CD8-positive, alpha-beta memory T cell (primary cell): ENCODE results near the gene HCK. TPM values are rescaled to one million over a fixed set of nuclear protein-coding genes. Genes with fewer than 3 reads are reported as not detected.

Experiments
- CTCF ChIA-PET: fragments of 350-600 bp; sonication (Branson Sonifier 250); formaldehyde crosslinking; loops from one replicate; lab custom pipeline; 2021; ENCODE audit warnings: antibody characterized with exemption; lab: Charles Lee
- POLR2A ChIA-PET: fragments of 350-600 bp; sonication (Branson Sonifier 250); formaldehyde crosslinking; loops from one replicate; lab custom pipeline; 2021; ENCODE audit warnings: antibody characterized with exemption; lab: Charles Lee
- DNase-seq, 5 donors: peaks; one replicate each; pipeline versions ENCODE4 v3.0.0 to v3.0.0-alpha.2; 2020 to 2022; ENCODE audit warnings: mixed read lengths in 1 of 5
- H3K27ac ChIP-seq: one replicate; pipeline ENCODE4 v1.7.0; 2013; ENCODE audit warnings: low read depth, mild to moderate bottlenecking, low read length, moderate library complexity
- H3K27me3 ChIP-seq: 2 replicates; pipeline ENCODE4 v1.7.0; 2013; ENCODE audit warnings: low read length, mild to moderate bottlenecking; ENCODE audit not compliant: insufficient read depth, poor library complexity, severe bottlenecking
- H3K36me3 ChIP-seq: 2 replicates; pipeline ENCODE4 v1.7.0; 2013; ENCODE audit warnings: mild to moderate bottlenecking, low read length, moderate library complexity; ENCODE audit not compliant: insufficient read depth
- H3K4me1 ChIP-seq: 2 replicates; pipeline ENCODE4 v1.7.0; 2013; ENCODE audit warnings: mild to moderate bottlenecking, low read length, moderate library complexity; ENCODE audit not compliant: insufficient read depth
- H3K4me3 ChIP-seq: 2 replicates; pipeline ENCODE4 v1.7.0; 2013; ENCODE audit warnings: mild to moderate bottlenecking, low read length
- H3K9me3 ChIP-seq: 2 replicates; pipeline ENCODE4 v1.7.0; 2013; ENCODE audit warnings: mild to moderate bottlenecking, low read length
- H3K27ac Mint-ChIP-seq, 8 donors: one replicate each; pipeline ENCODE4 v1.8.0; 2020 to 2021; ENCODE audit warnings: mixed read lengths in 8 of 8, mild to moderate bottlenecking in 6 of 8, inconsistent platforms in 3 of 8, moderate library complexity in 3 of 8
- H3K27me3 Mint-ChIP-seq, 2 donors: one replicate each; pipeline ENCODE4 v1.8.0; 2020 to 2021; ENCODE audit warnings: mixed read lengths in 2 of 2, mild to moderate bottlenecking in 1 of 2, moderate library complexity in 1 of 2
- H3K36me3 Mint-ChIP-seq, 3 donors: one replicate each; pipeline ENCODE4 v1.8.0; 2020 to 2021; ENCODE audit warnings: mixed read lengths in 3 of 3, inconsistent platforms in 1 of 3, mild to moderate bottlenecking in 1 of 3
- H3K4me1 Mint-ChIP-seq, 3 donors: one replicate each; pipeline ENCODE4 v1.8.0; 2020 to 2021; ENCODE audit warnings: mixed read lengths in 3 of 3, inconsistent platforms in 1 of 3, mild to moderate bottlenecking in 1 of 3
- H3K4me3 Mint-ChIP-seq, 7 donors: one replicate each; pipeline ENCODE4 v1.8.0; 2020 to 2021; ENCODE audit warnings: mixed read lengths in 7 of 7, mild to moderate bottlenecking in 6 of 7, moderate library complexity in 4 of 7, inconsistent platforms in 2 of 7
- H3K9me3 Mint-ChIP-seq, 5 donors: one replicate each; pipeline ENCODE4 v1.8.0; 2020 to 2022; ENCODE audit warnings: mixed read lengths in 5 of 5, mild to moderate bottlenecking in 3 of 5, moderate library complexity in 2 of 5, inconsistent platforms in 1 of 5
- polyA plus RNA-seq: library from polyadenylated mRNA; unstranded; fragments of 300-500 nt; fragmentation: Illumina TruSeq; gene quantifications from one replicate; pipeline ENCODE4 v1.2.3, GENCODE V29; 2021
- total RNA-seq, 2 experiments: library from RNA; stranded (reverse); gene quantifications; one replicate each; pipeline ENCODE4 v1.2.3, GENCODE V29; 2021

Gene HCK
- total and polyA plus RNA-seq, 3 experiments from 2014 or later, result 0.28 to 0.53 TPM; not detected in 1

DNA sequence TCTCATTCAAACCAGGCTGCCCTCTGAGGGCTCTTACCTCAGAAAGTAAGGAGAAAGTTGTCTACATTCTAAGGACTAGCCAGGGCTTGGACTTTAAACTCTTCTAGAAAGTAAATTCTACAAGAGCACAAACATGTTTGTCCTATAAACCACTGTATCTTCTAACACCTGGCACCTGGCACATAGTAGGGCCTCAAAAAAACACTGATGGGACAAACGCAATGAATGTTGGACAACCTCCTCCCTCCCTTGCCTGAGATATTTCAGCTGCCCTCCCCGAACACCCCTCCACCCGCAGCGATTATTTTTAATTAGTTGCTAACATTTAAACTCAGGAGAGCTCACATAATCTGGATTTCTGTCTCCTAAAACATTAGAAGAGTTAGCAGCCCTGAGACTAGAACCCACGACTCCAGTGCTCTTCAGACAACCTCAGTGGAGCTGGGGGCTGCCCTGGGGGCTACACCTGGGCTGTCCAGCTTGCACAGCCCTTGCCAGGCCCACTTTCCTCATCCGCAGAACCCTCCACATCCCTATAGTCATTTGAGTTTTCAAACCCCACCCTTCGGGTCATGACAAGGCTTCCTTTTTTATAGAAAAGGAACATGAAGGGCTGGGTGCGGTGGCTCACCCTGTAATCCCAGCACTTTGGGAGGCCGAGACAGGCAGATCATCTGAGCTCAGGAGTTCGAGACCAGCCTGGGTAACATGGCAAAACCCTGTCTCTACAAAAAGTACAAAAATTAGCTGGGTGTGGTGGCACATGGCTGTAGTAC is 4.9 kb downstream of the HCK start:
- Mint-ChIP-seq H3K36me3 (peaks cover 0 to under 1% (median 0%) of the 10 kb centered on the region in 3 donors), H3K27me3 (peaks cover 44 to 68% of the 10 kb centered on the region in 2 donors), H3K4me3 (no peak overlapping the region), H3K4me1 (peaks cover 3 to 8% (median 5%) of the 10 kb centered on the region in 3 donors), H3K9me3 (peaks cover 0 to 2% (median 0%) of the 10 kb centered on the region in 5 donors), H3K27ac (no peak overlapping the region)
- CTCF ChIA-PET, result no interaction called here
- peaks cover 11% of the 10 kb centered on the region for H3K4me1 ChIP-seq
- POLR2A ChIA-PET, result no interaction called here
- DNase-seq, result no peak
- no peaks in the 10 kb centered on the region for H3K9me3 ChIP-seq
- H3K36me3 ChIP-seq, result no peaks in the 10 kb centered on the region
- H3K27me3 ChIP-seq, result peaks cover 39% of the 10 kb centered on the region
- H3K4me3 ChIP-seq, result no peak overlapping the region
- no peak overlapping the region for H3K27ac ChIP-seq

DNA sequence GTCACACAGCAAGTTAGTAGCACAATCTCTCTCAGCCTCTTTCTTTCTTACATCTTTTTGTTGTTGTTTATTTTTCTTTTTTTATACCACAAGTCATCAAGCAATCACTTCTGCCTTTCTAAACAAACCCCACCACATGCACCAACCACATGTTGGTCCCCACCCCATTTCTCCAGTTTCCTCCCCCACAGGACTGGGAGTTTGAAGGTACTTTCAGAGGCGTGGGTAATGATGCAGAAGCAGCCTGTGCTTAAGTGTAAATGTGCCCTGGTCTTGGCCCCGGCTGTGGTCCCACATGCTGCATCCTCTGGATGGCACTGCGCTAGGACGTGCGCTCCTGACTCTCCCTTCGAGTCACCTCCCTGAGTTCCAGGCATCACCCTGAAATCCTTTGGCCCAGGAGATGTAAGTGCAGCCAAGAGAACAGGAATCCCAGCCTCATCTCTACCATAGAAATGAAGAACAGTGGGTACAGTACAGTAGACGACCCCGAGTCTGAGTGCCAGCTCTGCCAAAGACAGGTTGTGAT is 5.7 kb downstream of the HCK start:
- Mint-ChIP-seq H3K36me3 (no peaks in the 10 kb centered on the region), H3K27me3 (peaks cover 46 to 71% of the 10 kb centered on the region in 2 donors), H3K9me3 (peaks cover 0 to 2% (median 0%) of the 10 kb centered on the region in 5 donors), H3K27ac (peak overlapping the region in 1 of 8 donors; percentile 29), H3K4me1 (peaks cover 0 to 5% (median 3%) of the 10 kb centered on the region in 3 donors), H3K4me3 (no peak overlapping the region)
- Histone ChIP-seq H3K36me3 (no peaks in the 10 kb centered on the region), H3K4me1 (peaks cover 5% of the 10 kb centered on the region), H3K27ac (no peak overlapping the region), H3K4me3 (no peak overlapping the region), H3K27me3 (peaks cover 31% of the 10 kb centered on the region), H3K9me3 (no peaks in the 10 kb centered on the region)
- POLR2A ChIA-PET, result no interaction called here
- CTCF ChIA-PET, result no interaction called here
- DNase-seq, result no peak

DNA sequence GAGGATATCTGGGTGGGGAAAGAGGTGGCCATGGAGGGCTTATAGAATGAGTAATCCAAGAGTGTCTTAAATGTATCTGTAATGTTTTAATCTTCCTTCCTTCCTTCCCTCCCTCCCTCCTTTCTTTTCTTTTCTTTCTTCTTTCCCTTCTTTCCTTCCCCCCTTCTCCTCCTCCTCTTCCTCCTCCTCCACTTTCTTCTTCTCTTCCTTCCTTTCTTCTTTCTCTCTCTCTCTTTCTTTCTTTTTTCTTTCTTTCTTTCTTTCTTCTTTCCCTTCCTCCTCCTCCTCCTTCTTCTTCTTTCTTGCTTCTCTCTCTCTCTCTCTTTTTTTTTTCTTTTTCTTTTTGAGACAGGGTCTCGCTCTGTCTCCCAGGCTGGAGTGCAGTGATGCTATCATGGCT is 7.1 kb downstream of the HCK start:
- CTCF ChIA-PET, result no interaction called here

DNA sequence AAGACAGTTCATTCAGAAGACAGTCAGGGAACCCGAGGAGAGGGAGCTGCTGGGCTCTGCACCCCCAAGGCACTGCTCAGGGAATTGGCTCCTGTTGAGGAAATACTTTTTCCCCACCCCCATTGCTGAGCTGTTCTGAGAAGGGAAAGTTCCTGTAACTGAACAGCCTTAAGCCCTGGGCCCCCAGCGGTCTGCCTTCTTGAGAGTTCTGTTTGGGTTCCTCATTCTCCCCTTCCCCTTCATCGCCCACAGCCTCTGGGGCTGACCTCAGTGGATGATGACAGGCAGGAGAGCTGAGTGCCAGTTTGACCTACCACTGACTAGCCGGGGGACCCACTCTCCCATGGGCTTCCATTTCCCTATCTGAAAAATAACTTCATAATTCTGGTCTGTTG is 10.7 kb downstream of the HCK start:
- ChIA-PET POLR2A (no interaction called here), CTCF (no interaction called here)
- Histone ChIP-seq H3K36me3 (no peaks in the 10 kb centered on the region), H3K9me3 (no peaks in the 10 kb centered on the region), H3K4me3 (no peak overlapping the region), H3K4me1 (no peaks in the 10 kb centered on the region), H3K27ac (no peak overlapping the region), H3K27me3 (peaks cover 11% of the 10 kb centered on the region)
- Mint-ChIP-seq H3K9me3 (peaks cover 0 to 2% (median 0%) of the 10 kb centered on the region in 5 donors), H3K27me3 (peaks cover 29 to 49% of the 10 kb centered on the region in 2 donors), H3K36me3 (no peaks in the 10 kb centered on the region), H3K4me3 (no peak overlapping the region), H3K4me1 (no peaks in the 10 kb centered on the region), H3K27ac (peak overlapping the region in 1 of 8 donors; percentile 8)
- DNase-seq, result no peak

More for the DNA sequence above, 7.1 kb downstream of the HCK start:
- Histone ChIP-seq H3K9me3 (no peaks in the 10 kb centered on the region), H3K4me1 (no peaks in the 10 kb centered on the region), H3K27ac (no peak overlapping the region), H3K4me3 (no peak overlapping the region), H3K36me3 (no peaks in the 10 kb centered on the region), H3K27me3 (peaks cover 17% of the 10 kb centered on the region)
- no peak overlapping the region for H3K4me3 Mint-ChIP-seq
- DNase-seq, result no peak
- POLR2A ChIA-PET, result no interaction called here
- H3K36me3 Mint-ChIP-seq, result no peaks in the 10 kb centered on the region
- no peak overlapping the region for H3K27ac Mint-ChIP-seq
- H3K4me1 Mint-ChIP-seq, result no peaks in the 10 kb centered on the region
- H3K9me3 Mint-ChIP-seq, result peaks cover 0 to 2% (median 0%) of the 10 kb centered on the region in 5 donors
- H3K27me3 Mint-ChIP-seq, result peaks cover 35 to 59% of the 10 kb centered on the region in 2 donors

DNA sequence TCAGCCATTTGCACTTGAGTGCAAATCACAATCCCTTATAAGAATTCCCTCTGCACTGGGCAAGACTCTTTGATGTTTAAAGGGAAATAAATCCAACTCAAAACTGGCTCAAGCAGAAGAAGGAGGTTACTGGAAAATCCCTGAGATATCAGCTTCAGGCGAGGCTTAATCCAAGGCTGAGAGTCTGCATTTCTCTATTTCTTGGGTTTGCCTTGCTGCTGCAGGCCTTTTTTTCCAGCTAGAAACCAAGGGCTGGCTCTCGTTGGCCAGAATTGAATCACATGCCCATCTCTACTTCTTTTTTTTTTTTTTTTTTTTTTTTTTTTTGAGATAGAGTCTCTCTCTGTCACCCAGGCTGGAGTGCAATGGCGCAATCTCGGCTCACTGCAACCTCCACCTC is 11.7 kb downstream of the HCK start:
- Mint-ChIP-seq H3K9me3 (peaks cover 0 to 2% (median 0%) of the 10 kb centered on the region in 5 donors), H3K27ac (no peak overlapping the region), H3K4me3 (no peak overlapping the region), H3K4me1 (no peaks in the 10 kb centered on the region), H3K36me3 (no peaks in the 10 kb centered on the region), H3K27me3 (peaks cover 25 to 42% of the 10 kb centered on the region in 2 donors)
- POLR2A ChIA-PET, result no interaction called here
- Histone ChIP-seq H3K9me3 (no peaks in the 10 kb centered on the region), H3K36me3 (no peaks in the 10 kb centered on the region), H3K27me3 (peaks cover 8% of the 10 kb centered on the region), H3K4me3 (no peak overlapping the region), H3K27ac (no peak overlapping the region), H3K4me1 (no peaks in the 10 kb centered on the region)
- CTCF ChIA-PET, result interaction anchor here (0.9 to 1.2 kb wide), 2 partner anchors 29 to 33 kb away, joined by 3 read pairs; no protein-coding TSS in a partner anchor
- DNase-seq, result no peak

DNA sequence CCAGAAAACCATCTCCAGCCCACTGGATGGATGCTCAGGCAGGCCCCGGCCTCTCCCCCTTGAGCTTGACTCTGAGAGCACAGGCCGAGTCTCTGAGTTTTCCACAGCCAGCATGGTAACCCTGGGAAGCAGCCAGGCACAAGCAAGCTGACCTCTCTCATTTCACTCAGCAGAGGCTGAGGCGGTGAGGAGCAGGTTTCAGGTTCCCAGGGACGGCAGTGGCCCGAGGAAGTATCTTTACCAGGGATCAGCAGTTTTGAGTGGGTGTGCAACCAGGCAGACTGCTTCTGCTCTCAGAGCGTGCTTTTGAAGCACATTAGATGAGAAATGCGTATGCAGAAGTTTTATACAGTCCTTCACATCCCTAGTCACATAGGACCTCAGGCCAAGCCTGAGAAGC is 12.6 kb downstream of the HCK start:
- no peak overlapping the region for H3K4me3 ChIP-seq
- no peak for DNase-seq
- no peak overlapping the region for H3K4me3 Mint-ChIP-seq
- H3K36me3 Mint-ChIP-seq, result no peaks in the 10 kb centered on the region
- H3K27me3 Mint-ChIP-seq, result peaks cover 18 to 36% of the 10 kb centered on the region in 2 donors
- H3K36me3 ChIP-seq, result no peaks in the 10 kb centered on the region
- H3K4me1 Mint-ChIP-seq, result no peaks in the 10 kb centered on the region
- H3K27ac Mint-ChIP-seq, result no peak overlapping the region
- peaks cover 4% of the 10 kb centered on the region for H3K27me3 ChIP-seq
- CTCF ChIA-PET, result no interaction called here
- no peak overlapping the region for H3K27ac ChIP-seq
- H3K9me3 Mint-ChIP-seq, result peaks cover 0 to 2% (median 0%) of the 10 kb centered on the region in 5 donors
- H3K4me1 ChIP-seq, result no peaks in the 10 kb centered on the region
- H3K9me3 ChIP-seq, result no peaks in the 10 kb centered on the region
- POLR2A ChIA-PET, result no interaction called here

DNA sequence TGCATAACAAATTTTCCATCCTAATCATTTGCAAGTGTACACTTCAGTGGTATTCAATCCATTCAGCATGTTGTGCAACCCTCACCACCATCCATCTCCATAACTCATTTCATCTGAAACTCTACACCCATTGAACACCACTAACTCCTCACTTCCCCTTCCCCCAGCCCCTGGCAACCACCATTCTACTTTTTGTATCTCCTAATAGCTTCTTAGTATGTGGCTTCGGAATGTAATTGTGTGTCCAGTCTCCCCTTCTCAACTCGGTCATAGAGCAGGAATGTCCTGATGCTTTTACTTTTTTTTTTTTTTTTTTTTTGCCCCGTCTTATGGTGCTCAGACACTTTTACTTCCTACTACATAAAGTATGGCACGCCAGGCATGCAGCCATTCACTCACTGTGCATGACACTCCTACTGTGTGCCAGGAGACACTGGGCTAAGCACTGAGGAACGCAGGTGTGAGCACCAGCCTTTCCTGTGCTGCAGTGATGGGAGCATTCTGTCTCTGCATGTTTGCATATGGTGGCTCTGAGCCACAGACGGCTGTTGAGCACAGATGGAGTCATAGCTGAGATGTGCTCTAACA is 15.3 kb downstream of the HCK start:
- Histone ChIP-seq H3K4me1 (no peaks in the 10 kb centered on the region), H3K27me3 (no peaks in the 10 kb centered on the region), H3K4me3 (no peak overlapping the region), H3K27ac (no peak overlapping the region), H3K9me3 (no peaks in the 10 kb centered on the region), H3K36me3 (no peaks in the 10 kb centered on the region)
- Mint-ChIP-seq H3K36me3 (no peaks in the 10 kb centered on the region), H3K9me3 (no peaks in the 10 kb centered on the region), H3K27ac (peak overlapping the region in 2 of 8 donors; percentile 26 to 51), H3K4me1 (no peaks in the 10 kb centered on the region), H3K27me3 (peaks cover 10 to 20% of the 10 kb centered on the region in 2 donors), H3K4me3 (no peak overlapping the region)
- POLR2A ChIA-PET, result no interaction called here
- CTCF ChIA-PET, result no interaction called here
- DNase-seq, result no peak

DNA sequence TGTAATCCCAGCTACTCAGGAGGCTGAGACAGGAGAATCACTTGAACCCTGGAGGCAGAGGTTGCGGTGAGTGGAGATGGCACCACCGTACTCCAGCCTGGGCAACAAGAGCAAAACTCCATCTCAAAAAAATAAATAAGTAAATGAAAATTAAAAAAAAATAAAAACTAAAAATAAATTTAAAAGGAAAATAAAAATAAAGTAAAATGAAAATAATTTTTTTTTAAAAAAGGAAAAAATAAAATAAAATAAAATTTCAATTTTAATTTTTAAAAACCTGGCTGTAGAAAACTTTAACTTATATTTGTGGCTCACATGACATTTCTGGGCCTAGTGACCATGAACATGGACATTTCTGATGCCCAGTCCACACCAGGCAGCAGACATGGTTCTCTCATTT is 16.1 kb downstream of the HCK start:
- Mint-ChIP-seq H3K27me3 (peaks cover 7 to 20% of the 10 kb centered on the region in 2 donors), H3K36me3 (no peaks in the 10 kb centered on the region), H3K4me3 (no peak overlapping the region), H3K27ac (no peak overlapping the region), H3K9me3 (no peaks in the 10 kb centered on the region), H3K4me1 (no peaks in the 10 kb centered on the region)
- no peaks in the 10 kb centered on the region for H3K27me3 ChIP-seq
- no peak overlapping the region for H3K27ac ChIP-seq
- ChIA-PET POLR2A (no interaction called here), CTCF (no interaction called here)
- DNase-seq, result no peak
- H3K36me3 ChIP-seq, result no peaks in the 10 kb centered on the region
- H3K9me3 ChIP-seq, result no peaks in the 10 kb centered on the region
- H3K4me1 ChIP-seq, result no peaks in the 10 kb centered on the region
- no peak overlapping the region for H3K4me3 ChIP-seq
